SK-N-SH (cell line): Measurements from ENCODE around the gene CEACAM4. TPM values are rescaled to one million over a fixed set of nuclear protein-coding genes. Genes with fewer than 3 reads are reported as not detected.

Source experiments
- CTCF ChIA-PET: fragments of 300-600, 350-600 bp; formaldehyde crosslinking; extraction: SDS; loops from one replicate; lab custom pipeline; 2021; lab: Yijun Ruan, JAX
- POLR2A ChIA-PET: fragments of 350-600 bp; sonication (Branson Sonifier 250); formaldehyde crosslinking; extraction: SDS; loops from one replicate; lab custom pipeline; 2020; ENCODE audit warnings: antibody characterized with exemption, inconsistent platforms; lab: Yijun Ruan, JAX
- DNase-seq: peaks from one replicate; pipeline ENCODE4 v3.0.0; 2012
- H2AFZ ChIP-seq: fragments of 200-600 bp; sonication (generic); 2 replicates; pipeline ENCODE4 v1.8.1; 2016; ENCODE audit warnings: antibody characterized with exemption, mild to moderate bottlenecking, low read depth
- H3F3A ChIP-seq: fragments of 200-600 bp; sonication (generic); replicated peaks from 2 replicates; pipeline ENCODE3; 2016; ENCODE audit warnings: antibody characterized with exemption, mild to moderate bottlenecking; ENCODE audit not compliant: insufficient read depth
- H3K27ac ChIP-seq, 2 experiments: fragments of 200-500 bp in 1 of 2; fragments of 200-600 bp in 1 of 2; sonication (Bioruptor generic) in 1 of 2; sonication (generic), shearing (Covaris generic) in 1 of 2; 2 replicates each; pipeline versions ENCODE4 v1.5.1 to v1.6.1; 2014 to 2016; ENCODE audit warnings: low read depth in 2 of 2, inconsistent platforms in 1 of 2, low read length in 1 of 2, mild to moderate bottlenecking in 1 of 2, mixed read lengths in 1 of 2
- H3K27me3 ChIP-seq: fragments of 200-600 bp; sonication (generic), shearing (Covaris generic); 2 replicates; pipeline ENCODE4 v1.6.1; 2016; ENCODE audit warnings: mixed run types; ENCODE audit not compliant: insufficient read depth
- H3K36me3 ChIP-seq, 2 experiments: fragments of 200-500 bp in 1 of 2; fragments of 200-600 bp in 1 of 2; sonication (Bioruptor generic) in 1 of 2; sonication (generic) in 1 of 2; replicated peaks in 1 of 2; 2 replicates each; pipeline versions ENCODE3 to v1.5.1; 2014 to 2016; ENCODE audit warnings: low read length in 1 of 2, mild to moderate bottlenecking in 1 of 2; ENCODE audit not compliant: insufficient read depth in 2 of 2, control insufficient read depth in 1 of 2
- H3K4me1 ChIP-seq, 2 experiments: fragments of 200-500 bp in 1 of 2; fragments of 200-600 bp in 1 of 2; sonication (Bioruptor generic) in 1 of 2; sonication (generic), shearing (Covaris generic) in 1 of 2; 2 replicates each; pipeline versions ENCODE4 v1.5.1 to v1.6.1; 2014 to 2016; ENCODE audit warnings: low read depth in 1 of 2, low read length in 1 of 2, mixed run types in 1 of 2; ENCODE audit not compliant: insufficient read depth in 2 of 2, control insufficient read depth in 1 of 2
- H3K4me2 ChIP-seq: fragments of 200-600 bp; sonication (generic), shearing (Covaris generic); 2 replicates; pipeline ENCODE4 v1.6.1; 2017; ENCODE audit warnings: mixed run types
- H3K4me3 ChIP-seq, 2 experiments: fragments of 200-500 bp in 1 of 2; fragments of 200-600 bp in 1 of 2; sonication (Bioruptor generic) in 1 of 2; sonication (generic), shearing (Covaris generic) in 1 of 2; 2 replicates each; pipeline versions ENCODE4 v1.5.1 to v1.8.1; 2014 to 2016; ENCODE audit warnings: low read depth in 2 of 2, inconsistent platforms in 1 of 2, low read length in 1 of 2, mild to moderate bottlenecking in 1 of 2, mixed read lengths in 1 of 2, moderate library complexity in 1 of 2
- H3K79me2 ChIP-seq: fragments of 200-600 bp; sonication (generic); 2 replicates; pipeline ENCODE4 v1.8.1; 2017; ENCODE audit warnings: mild to moderate bottlenecking; ENCODE audit not compliant: insufficient read depth
- H3K9ac ChIP-seq: fragments of 200-600 bp; sonication (generic); 2 replicates; pipeline ENCODE4 v1.6.1; 2017; ENCODE audit warnings: mixed run types
- H3K9me2 ChIP-seq: fragments of 200-600 bp; sonication (generic); 2 replicates; pipeline ENCODE4 v1.6.1; 2017; ENCODE audit warnings: mixed run types
- H3K9me3 ChIP-seq: fragments of 200-600 bp; sonication (generic); 2 replicates; pipeline ENCODE4 v1.6.1; 2017; ENCODE audit warnings: mixed run types, mild to moderate bottlenecking, moderate library complexity
- H4K20me1 ChIP-seq: fragments of 200-600 bp; sonication (generic); 2 replicates; pipeline ENCODE4 v1.6.1; 2017; ENCODE audit warnings: mild to moderate bottlenecking, mixed run types; ENCODE audit not compliant: insufficient read depth
- CHD2 ChIP-seq: fragments of 150-350 bp; IDR thresholded peaks from 2 replicates; pipeline ENCODE4 v1.6.1; 2018; ENCODE audit warnings: low read length; ENCODE audit not compliant: partially characterized antibody
- CTCF ChIP-seq: fragments of 200-600 bp; sonication (generic); IDR thresholded peaks from 2 replicates; pipeline ENCODE4 v1.6.1; 2017; ENCODE audit warnings: antibody characterized with exemption, mild to moderate bottlenecking, moderate library complexity
- EZH2phosphoT487 ChIP-seq: fragments of 200-600 bp; sonication (generic); IDR thresholded peaks from 2 replicates; pipeline ENCODE4 v1.6.1; 2017; ENCODE audit warnings: low read depth, mixed run types, mild to moderate bottlenecking, antibody characterized with exemption, moderate library complexity, borderline replicate concordance
- FOXJ3 ChIP-seq: sonication (generic); formaldehyde crosslinking; IDR thresholded peaks from 2 replicates; pipeline ENCODE4 v1.5.1; 2020; ENCODE audit warnings: mild to moderate bottlenecking, missing genetic modification reagents
- GABPA ChIP-seq: IDR thresholded peaks from 2 replicates; pipeline ENCODE4 v1.4.0; 2012; ENCODE audit warnings: low read depth, mild to moderate bottlenecking
- GATA2 ChIP-seq: sonication (generic); formaldehyde crosslinking; IDR thresholded peaks from 2 replicates; pipeline ENCODE4 v1.5.0; 2020; ENCODE audit warnings: mild to moderate bottlenecking, missing genetic modification reagents
- MAX ChIP-seq: IDR thresholded peaks from 2 replicates; pipeline ENCODE4 v1.4.0; 2012; ENCODE audit warnings: low read depth
- MEF2A ChIP-seq: IDR thresholded peaks from 2 replicates; pipeline ENCODE4 v1.4.0; 2012; ENCODE audit warnings: low read depth, borderline replicate concordance
- MXI1 ChIP-seq: IDR thresholded peaks from 2 replicates; pipeline ENCODE4 v1.6.1; 2012; ENCODE audit warnings: mild to moderate bottlenecking, low read depth, low read length, improper control_type of control experiment
- NFIC ChIP-seq: IDR thresholded peaks from 2 replicates; pipeline ENCODE4 v1.4.0; 2012; ENCODE audit warnings: borderline replicate concordance
- RAD21 ChIP-seq: IDR thresholded peaks from 2 replicates; pipeline ENCODE4 v1.6.1; 2012; ENCODE audit warnings: mild to moderate bottlenecking, low read length
- RCOR1 ChIP-seq: fragments of 150-350 bp; IDR thresholded peaks from 2 replicates; pipeline ENCODE4 v1.6.1; 2017; ENCODE audit warnings: antibody characterized with exemption, low read length
- REST ChIP-seq: IDR thresholded peaks from 2 replicates; pipeline ENCODE4 v1.6.1; 2012; ENCODE audit warnings: mild to moderate bottlenecking, low read depth, low read length, moderate library complexity
- SIN3A ChIP-seq: IDR thresholded peaks from 2 replicates; pipeline ENCODE4 v1.6.1; 2012; ENCODE audit warnings: low read depth, mild to moderate bottlenecking, low read length, moderate library complexity, borderline replicate concordance
- TAF1 ChIP-seq: IDR thresholded peaks from 2 replicates; pipeline ENCODE4 v1.6.1; 2012; ENCODE audit warnings: low read depth, mild to moderate bottlenecking, low read length, moderate library complexity, borderline replicate concordance
- USF1 ChIP-seq: IDR thresholded peaks from 2 replicates; pipeline ENCODE4 v1.4.0; 2012; ENCODE audit warnings: low read depth, borderline replicate concordance
- YY1 ChIP-seq: IDR thresholded peaks from 2 replicates; pipeline ENCODE4 v1.4.0; 2012; ENCODE audit warnings: low read depth, mild to moderate bottlenecking
- ZBTB33 ChIP-seq: IDR thresholded peaks from 2 replicates; pipeline ENCODE4 v1.4.0; 2012; ENCODE audit warnings: low read depth, borderline replicate concordance
- WGBS: methylation state at CpG from one replicate; pipeline ENCODE4 v1.1.6; 2017; ENCODE audit warnings: low lambda C conversion rate; 5-methylcytosine and 5-hydroxymethylcytosine counted together
- polyA plus RNA-seq, 3 experiments: library from polyadenylated mRNA; depleted of rRNA; stranded (reverse); fragments of >200 nt; gene quantifications; 2 replicates each; pipeline ENCODE4 v1.2.3, GENCODE V29; 2012

Gene CEACAM4
- polyA plus RNA-seq, 1 of the 3 experiments (the other 2 are of a cell fraction) = not detected

- no peaks in the 10 kb centered on the region for H3K9me3 ChIP-seq
- ChIA-PET CTCF (interaction anchor here (2.0 to 2.5 kb wide), 2 partner anchors 8 to 15 kb away, joined by 6 to 18 read pairs; no protein-coding TSS in a partner anchor), POLR2A (no interaction called here)
- H3K4me3 ChIP-seq = no peak overlapping the region
- no peak overlapping the region for H2AFZ ChIP-seq
- H3K4me2 ChIP-seq = no peak overlapping the region
- H3K79me2 ChIP-seq = no peaks in the 10 kb centered on the region
- no peaks in the 10 kb centered on the region for H3K4me1 ChIP-seq
- no peak overlapping the region for H3K27ac ChIP-seq
- no peak for TF ChIP-seq REST
- no peak for TF ChIP-seq NFIC
- no peak for TF ChIP-seq MAX
- TF ChIP-seq ZBTB33 = no peak
- no peak for TF ChIP-seq FOXJ3 (CRISPR knock-in tag)
- TF ChIP-seq YY1 = no peak
- no peak for TF ChIP-seq CTCF
- no peak for TF ChIP-seq GABPA
- TF ChIP-seq GATA2 (CRISPR knock-in tag) = no peak
- no peak for TF ChIP-seq MXI1
- no peak for TF ChIP-seq EZH2phosphoT487
- no peak for TF ChIP-seq USF1
- no peak for TF ChIP-seq RCOR1
- no peak for TF ChIP-seq RAD21
- no peak for TF ChIP-seq CHD2
- no peak for TF ChIP-seq SIN3A
- TF ChIP-seq MEF2A = no peak
- TF ChIP-seq TAF1 = no peak
- DNase-seq = no peak
- H3F3A ChIP-seq = no peaks in the 10 kb centered on the region
- H3K9me2 ChIP-seq = no peaks in the 10 kb centered on the region
- 0% methylated on average over 1 of the region's 2 CpGs for WGBS
- peaks cover 33% of the 10 kb centered on the region for H3K27me3 ChIP-seq
- H3K36me3 ChIP-seq = no peaks in the 10 kb centered on the region
- H4K20me1 ChIP-seq = no peaks in the 10 kb centered on the region
- no peak overlapping the region for H3K9ac ChIP-seq
These were observed 48.0 kb downstream of the CEACAM4 start for GRCh38 chr19:41578886-41579285.
